Measurements from ENCODE around the gene PSMD2. TPM values are rescaled to one million over a fixed set of nuclear protein-coding genes. Genes with fewer than 3 reads are reported as not detected.

Gene PSMD2
- total and polyA plus RNA-seq, 7 donors = 105 to 246 (median 174) TPM

- Histone ChIP-seq H3K27me3 (peaks cover 0 to 19% (median 0%) of the 10 kb centered on the region in 3 donors), H3K4me1 (no peaks in the 10 kb centered on the region), H3K4me3 (no peak overlapping the region), H3K27ac (no peak overlapping the region), H3K9me3 (no peaks in the 10 kb centered on the region), H3K36me3 (no peaks in the 10 kb centered on the region)
- 88 to 89% methylated on average over 22 of the region's 22 CpGs for WGBS, 2 donors
- DNase-seq = no peak
- intact Hi-C loops (cut with DNase I) = no loop called here
- no peak for TF ChIP-seq POLR2AphosphoS5 (IDR thresholded peaks at IDR 0.05)
- TF ChIP-seq EP300 (IDR thresholded peaks at IDR 0.05) = no peak
- no peak for TF ChIP-seq POLR2A (IDR thresholded peaks at IDR 0.05)
- TF ChIP-seq, protein P1, sequence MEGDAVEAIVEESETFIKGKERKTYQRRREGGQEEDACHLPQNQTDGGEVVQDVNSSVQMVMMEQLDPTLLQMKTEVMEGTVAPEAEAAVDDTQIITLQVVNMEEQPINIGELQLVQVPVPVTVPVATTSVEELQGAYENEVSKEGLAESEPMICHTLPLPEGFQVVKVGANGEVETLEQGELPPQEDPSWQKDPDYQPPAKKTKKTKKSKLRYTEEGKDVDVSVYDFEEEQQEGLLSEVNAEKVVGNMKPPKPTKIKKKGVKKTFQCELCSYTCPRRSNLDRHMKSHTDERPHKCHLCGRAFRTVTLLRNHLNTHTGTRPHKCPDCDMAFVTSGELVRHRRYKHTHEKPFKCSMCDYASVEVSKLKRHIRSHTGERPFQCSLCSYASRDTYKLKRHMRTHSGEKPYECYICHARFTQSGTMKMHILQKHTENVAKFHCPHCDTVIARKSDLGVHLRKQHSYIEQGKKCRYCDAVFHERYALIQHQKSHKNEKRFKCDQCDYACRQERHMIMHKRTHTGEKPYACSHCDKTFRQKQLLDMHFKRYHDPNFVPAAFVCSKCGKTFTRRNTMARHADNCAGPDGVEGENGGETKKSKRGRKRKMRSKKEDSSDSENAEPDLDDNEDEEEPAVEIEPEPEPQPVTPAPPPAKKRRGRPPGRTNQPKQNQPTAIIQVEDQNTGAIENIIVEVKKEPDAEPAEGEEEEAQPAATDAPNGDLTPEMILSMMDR (IDR thresholded peaks at IDR 0.05) = no peak
These were observed 7.8 kb upstream of the PSMD2 start for GRCh38 chr3:184291044-184291737.

DNA sequence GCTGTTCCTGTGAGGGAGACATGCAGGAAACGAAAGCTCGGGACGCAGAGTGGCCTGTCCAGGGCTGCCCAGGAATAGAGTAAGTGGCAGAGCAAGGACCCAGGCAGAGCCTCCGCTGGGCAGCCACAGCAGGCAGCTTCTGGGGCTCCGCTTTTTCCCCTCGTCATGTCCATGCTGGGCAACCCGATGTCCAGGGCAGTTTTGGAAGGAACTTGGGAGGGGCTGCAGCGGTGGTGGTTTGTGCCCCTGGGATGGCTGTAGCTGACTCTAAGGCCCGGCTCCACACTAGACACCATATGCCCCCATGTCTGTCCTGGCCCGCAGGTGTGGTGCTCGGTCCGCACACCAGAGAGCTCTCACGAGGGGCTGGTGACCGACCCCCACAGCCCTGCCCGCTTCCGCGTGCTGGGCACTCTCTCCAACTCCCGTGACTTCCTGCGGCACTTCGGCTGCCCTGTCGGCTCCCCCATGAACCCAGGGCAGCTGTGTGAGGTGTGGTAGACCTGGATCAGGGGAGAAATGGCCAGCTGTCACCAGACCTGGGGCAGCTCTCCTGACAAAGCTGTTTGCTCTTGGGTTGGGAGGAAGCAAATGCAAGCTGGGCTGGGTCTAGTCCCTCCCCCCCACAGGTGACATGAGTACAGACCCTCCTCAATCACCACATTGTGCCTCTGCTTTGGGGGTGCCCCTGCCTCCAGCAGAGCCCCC is 7.1 kb upstream of the PSMD2 start:
- 93 to 94% methylated on average over 21 of the region's 21 CpGs for WGBS, 2 donors
- intact Hi-C loops (cut with DNase I) = no loop called here
- TF ChIP-seq POLR2AphosphoS5 (IDR thresholded peaks at IDR 0.05) (no peak), POLR2A (IDR thresholded peaks at IDR 0.05) (no peak), EP300 (IDR thresholded peaks at IDR 0.05) (no peak)
- TF ChIP-seq, protein P1 (IDR thresholded peaks at IDR 0.05) = no peak

DNA sequence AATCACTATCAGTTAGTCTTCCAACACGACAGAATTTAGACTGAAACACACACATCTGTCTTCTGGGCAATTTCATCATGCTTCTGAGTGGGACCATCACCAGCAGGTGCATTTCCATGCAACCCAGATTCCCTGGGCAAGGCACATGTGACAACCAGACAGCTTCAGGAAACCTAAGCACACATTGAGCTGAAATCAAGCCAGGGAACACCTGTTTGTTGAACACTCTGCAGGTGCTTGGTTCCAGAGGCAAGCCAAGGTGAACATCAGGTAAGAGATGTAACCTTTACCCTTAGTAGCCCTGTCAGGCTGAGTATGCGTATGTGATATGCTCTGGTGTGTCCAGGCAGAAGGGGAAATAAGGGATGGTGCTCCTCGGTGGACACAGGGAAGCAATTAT is 3.3 kb upstream of the PSMD2 start:
- 18 to 59% methylated on average over 3 of the region's 3 CpGs for WGBS, 2 donors
- H3K4me3 ChIP-seq = no peak overlapping the region
- intact Hi-C loops (cut with DNase I) = loop anchor here (5.0 kb wide), 2 partner anchors 48 to 108 kb away; partner anchors contain the start of genes ABCF3, ALG3 and EEF1AKMT4
- DNase-seq = no peak
- H3K9me3 ChIP-seq = no peaks in the 10 kb centered on the region
- H3K36me3 ChIP-seq = peaks cover 0 to 9% (median 6%) of the 10 kb centered on the region in 4 donors
- H3K27me3 ChIP-seq = no peaks in the 10 kb centered on the region
- no peak overlapping the region for H3K27ac ChIP-seq
- peaks cover 0 to 18% (median 13%) of the 10 kb centered on the region in 4 donors for H3K4me1 ChIP-seq
- no peak for TF ChIP-seq EP300 (IDR thresholded peaks at IDR 0.05)
- TF ChIP-seq POLR2AphosphoS5 (IDR thresholded peaks at IDR 0.05) = no peak
- TF ChIP-seq, protein P1 (IDR thresholded peaks at IDR 0.05) = no peak
- TF ChIP-seq POLR2A (IDR thresholded peaks at IDR 0.05) = no peak

More for the DNA sequence above, 7.1 kb upstream of the PSMD2 start:
- Histone ChIP-seq H3K9me3 (no peaks in the 10 kb centered on the region), H3K4me1 (no peaks in the 10 kb centered on the region), H3K36me3 (no peaks in the 10 kb centered on the region), H3K27ac (no peak overlapping the region), H3K27me3 (peaks cover 0 to 15% (median 0%) of the 10 kb centered on the region in 3 donors), H3K4me3 (no peak overlapping the region)
- DNase-seq = no peak

- Histone ChIP-seq H3K27me3 (no peaks in the 10 kb centered on the region), H3K36me3 (peaks cover 0 to 18% (median 12%) of the 10 kb centered on the region in 4 donors), H3K9me3 (no peaks in the 10 kb centered on the region), H3K4me1 (peaks cover 0 to 20% (median 15%) of the 10 kb centered on the region in 4 donors), H3K4me3 (no peak overlapping the region), H3K27ac (no peak overlapping the region)
- WGBS, 2 donors = 81 to 90% methylated on average over 7 of the region's 7 CpGs
- no peak for DNase-seq
- intact Hi-C loops (cut with DNase I) = loop anchor here (5.0 kb wide), 2 partner anchors 49 to 109 kb away; partner anchors contain the start of genes ABCF3, ALG3 and EEF1AKMT4
- TF ChIP-seq, protein P1 (IDR thresholded peaks at IDR 0.05) = no peak
- no peak for TF ChIP-seq EP300 (IDR thresholded peaks at IDR 0.05)
These were observed 2.4 kb upstream of the PSMD2 start for GRCh38 chr3:184296616-184297015.

Data from sigmoid colon (tissue), 7 donors.